ENCODE results near the gene NEK6. TPM values are rescaled to one million over a fixed set of nuclear protein-coding genes. Genes with fewer than 3 reads are reported as not detected.

Gene NEK6
- total and polyA plus RNA-seq, 2 of the 8 experiments (the other 6 are each of a cell fraction or from before 2014, with no cell fraction given), result 17.7 to 19.7 TPM

DNA sequence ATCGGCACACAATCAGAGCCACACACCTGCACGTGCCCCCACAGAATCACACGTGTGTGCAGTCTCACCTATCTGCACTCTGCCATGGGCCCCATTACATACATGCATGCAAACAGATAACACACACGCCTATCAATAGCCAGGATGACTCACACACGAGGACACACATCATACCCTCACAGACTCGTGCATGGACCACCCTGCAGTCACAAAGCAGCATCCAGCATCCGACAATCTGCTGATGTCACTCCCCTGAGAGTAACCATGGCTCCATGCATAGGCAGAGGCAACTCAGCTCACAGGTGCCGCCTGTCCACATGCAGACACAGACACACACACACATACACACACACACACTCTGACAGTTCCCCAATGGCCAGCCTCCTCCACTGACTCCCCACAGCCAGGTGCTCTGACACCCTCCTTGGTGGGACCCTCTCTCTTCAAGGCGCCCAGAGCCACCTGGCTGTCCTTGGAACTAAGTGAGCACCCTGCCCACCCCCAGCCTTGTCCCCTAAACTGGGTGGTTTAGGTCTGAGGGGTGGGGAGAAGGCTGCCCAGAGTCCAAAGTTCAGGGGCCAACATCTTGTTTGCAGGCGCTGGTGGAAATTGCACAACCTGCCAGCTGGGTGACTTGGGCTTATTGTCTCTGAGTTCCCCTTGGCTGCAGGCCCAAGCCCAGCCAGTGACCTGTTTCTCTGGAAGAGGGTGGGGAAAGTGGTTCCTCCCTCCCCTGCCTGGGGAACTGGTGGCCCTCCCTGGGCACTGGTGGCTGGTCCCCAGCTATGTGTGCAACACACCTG lies 34.6 kb upstream of the NEK6 start:
- Histone ChIP-seq H2AFZ (ENCODE audit: low read length) (no peak overlapping the region), H4K8ac (ENCODE audit: extremely low read depth, insufficient read depth, low read length) (no peak overlapping the region), H4K20me1 (replicated peaks in 1 of 2; ENCODE audit: control insufficient read depth in 1 of 2, insufficient read depth in 2 of 2, low read length in 2 of 2) (no peaks in the 10 kb centered on the region), H2BK20ac (ENCODE audit: low read length) (no peak overlapping the region), H3K9me3 (ENCODE audit: insufficient read depth in 2 of 2, low read depth in 1 of 2, low read length in 1 of 2) (0 out of 4 replicates have a peak, but pooled peaks cover 0 to 4% of the 10 kb centered on the region in 2 experiments), H3K36me3 (ENCODE audit: control insufficient read depth in 2 of 4, insufficient read depth in 4 of 4, low read length in 3 of 4) (no peaks in the 10 kb centered on the region), H2AK5ac (ENCODE audit: low read depth, low read length) (no peak overlapping the region), H3K27me3 (replicated peaks in 1 of 4; ENCODE audit: control insufficient read depth in 3 of 4, extremely low read depth in 1 of 4, insufficient read depth in 3 of 4, low read length in 3 of 4) (no peaks in the 10 kb centered on the region), H3K23me2 (ENCODE audit: low read depth, low read length) (no peaks in the 10 kb centered on the region), H3K27ac (ENCODE audit: low read depth, low read length) (no peak overlapping the region), H2BK120ac (replicated peaks; ENCODE audit: low read depth, low read length) (no peak overlapping the region), H3K79me2 (ENCODE audit: control insufficient read depth in 1 of 2, insufficient read depth in 2 of 2, low read length in 2 of 2) (no peaks in the 10 kb centered on the region), H3K4me1 (replicated peaks in 1 of 4; ENCODE audit: control insufficient read depth in 3 of 4, insufficient read depth in 4 of 4, low read length in 3 of 4) (no peaks in the 10 kb centered on the region), H3K18ac (ENCODE audit: extremely low read depth, low read length) (no peak overlapping the region), H3K4me2 (ENCODE audit: insufficient read depth in 1 of 2, low read depth in 2 of 2, low read length in 2 of 2) (no peak overlapping the region), H3K14ac (ENCODE audit: insufficient read length) (no peak overlapping the region), H4K91ac (replicated peaks; ENCODE audit: insufficient read length, low read length) (no peak overlapping the region), H2BK5ac (ENCODE audit: low read depth, low read length) (no peak overlapping the region), H3K56ac (replicated peaks; ENCODE audit: insufficient read length, low read depth, low read length) (no peak overlapping the region), H4K5ac (ENCODE audit: insufficient read length, low read depth, low read length) (no peak overlapping the region), H3K9ac (replicated peaks in 1 of 4; ENCODE audit: extremely low read depth in 1 of 4, low read depth in 3 of 4, low read length in 3 of 4) (no peak overlapping the region), H3K4me3 (ENCODE audit: extremely low read depth in 1 of 4, insufficient read depth in 2 of 4, low read depth in 3 of 4, low read length in 4 of 4) (no peak overlapping the region), H3K23ac (ENCODE audit: insufficient read length) (no peak overlapping the region), H3K4ac (replicated peaks; ENCODE audit: insufficient read length, low read depth, low read length) (no peak overlapping the region), H2BK15ac (ENCODE audit: low read length) (no peak overlapping the region), H3K79me1 (ENCODE audit: low read depth, low read length) (no peaks in the 10 kb centered on the region), H2BK12ac (ENCODE audit: low read depth, low read length) (no peak overlapping the region)
- CTCF ChIA-PET (ENCODE audit: partially characterized antibody), result interaction anchor here (1.2 to 2.9 kb wide), 4 partner anchors 10 to 101 kb away, joined by 4 to 12 read pairs (median 8); no protein-coding TSS in a partner anchor
- TF ChIP-seq, protein P1, sequence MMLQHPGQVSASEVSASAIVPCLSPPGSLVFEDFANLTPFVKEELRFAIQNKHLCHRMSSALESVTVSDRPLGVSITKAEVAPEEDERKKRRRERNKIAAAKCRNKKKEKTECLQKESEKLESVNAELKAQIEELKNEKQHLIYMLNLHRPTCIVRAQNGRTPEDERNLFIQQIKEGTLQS (IDR thresholded peaks at IDR 0.05; ENCODE audit: insufficient read depth, low read depth, low read length), result no peak
- no peak for TF ChIP-seq CBX5 (IDR thresholded peaks at IDR 0.05; ENCODE audit: low read depth, low read length)
- POLR2A ChIA-PET (ENCODE audit: partially characterized antibody), result no interaction called here
- WGBS, 2 experiments (ENCODE audit: extremely low coverage in 1 of 2, insufficient coverage in 1 of 2, insufficient read length in 1 of 2, insufficient replicate concordance in 2 of 2, low coverage in 1 of 2, low lambda C conversion rate in 2 of 2, missing lambda C conversion rate in 1 of 2), result 78% methylated on average over 10 of the region's 10 CpGs; no CpG with 5 or more reads in 1 of the 2 experiments
- DNase-seq (ENCODE audit: low read depth in 1 of 2, low spot score in 2 of 2), result no peak
- FAIRE-seq, result no peak

Measured in H1 (cell line).